Rectal smooth muscle tissue (tissue), 1 donor: ENCODE measurements around the gene SORBS2.
"Not testable (repeated sequence)": the region's sequence is repeated elsewhere in the genome, so short reads cannot be mapped to it uniquely, and the experiment has no call there.

Source experiments
- H3K27ac ChIP-seq: one replicate; pipeline ENCODE4 v1.7.0; 2013; ENCODE audit warnings: low read depth, low read length, inconsistent platforms
- H3K27me3 ChIP-seq: one replicate; pipeline ENCODE4 v1.7.0; 2013; ENCODE audit warnings: low read length; ENCODE audit not compliant: control insufficient read depth, insufficient read depth
- H3K36me3 ChIP-seq: one replicate; pipeline ENCODE4 v1.7.0; 2013; ENCODE audit warnings: low read length; ENCODE audit not compliant: control insufficient read depth, insufficient read depth
- H3K4me1 ChIP-seq: one replicate; pipeline ENCODE4 v1.7.0; 2013; ENCODE audit warnings: low read length; ENCODE audit not compliant: control insufficient read depth, insufficient read depth
- H3K4me3 ChIP-seq: one replicate; pipeline ENCODE4 v1.7.0; 2013; ENCODE audit warnings: low read length
- H3K9ac ChIP-seq: one replicate; pipeline ENCODE4 v1.7.0; 2013; ENCODE audit warnings: low read length

The SORBS2 gene

DNA sequence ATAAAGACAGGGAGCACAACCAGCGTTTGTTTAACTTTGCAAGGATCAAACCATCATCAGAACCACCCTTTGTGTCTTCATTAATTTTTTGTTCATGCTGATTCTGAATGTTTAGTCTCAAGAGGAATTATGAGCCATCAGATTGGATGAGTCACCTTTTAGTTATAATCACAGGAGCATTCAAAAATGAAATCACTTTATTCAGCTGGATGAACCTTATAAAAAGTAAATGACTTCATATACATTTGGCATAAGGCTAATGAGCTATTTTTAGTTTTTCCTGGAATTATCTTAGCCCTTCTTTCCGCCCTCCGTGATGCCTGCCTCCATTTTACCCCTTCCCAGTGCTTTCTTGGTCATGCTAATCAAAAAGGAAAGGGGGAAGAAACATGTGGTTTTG lies 103.6 kb downstream of the SORBS2 start:
- no peak overlapping the region for H3K9ac ChIP-seq
- no peaks in the 10 kb centered on the region for H3K36me3 ChIP-seq
- peak overlapping the region; percentile 78 for H3K27ac ChIP-seq
- H3K4me1 ChIP-seq = peaks cover 17% of the 10 kb centered on the region
- H3K27me3 ChIP-seq = no peaks in the 10 kb centered on the region
- no peak overlapping the region for H3K4me3 ChIP-seq

DNA sequence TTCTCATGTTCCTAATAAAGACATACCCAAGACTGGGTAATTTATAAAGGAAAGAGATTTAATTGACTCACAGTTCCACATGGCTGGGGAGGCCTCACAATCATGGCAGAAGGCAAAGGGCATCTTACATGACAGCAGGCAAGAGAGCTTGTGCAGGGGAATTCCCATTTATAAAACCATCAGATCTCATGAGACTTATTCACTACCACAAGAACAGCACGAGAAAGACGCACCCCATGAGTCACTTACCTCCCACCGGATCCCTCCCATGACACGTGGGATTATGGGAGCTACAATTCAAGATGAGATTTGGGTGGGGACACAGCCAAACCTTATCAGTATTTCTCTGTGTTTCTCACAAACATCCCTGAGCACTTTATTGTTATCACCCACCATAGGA lies 104.4 kb downstream of the SORBS2 start:
- H3K27ac ChIP-seq = peak overlapping the region; percentile 78
- H3K4me3 ChIP-seq, H3K36me3 ChIP-seq, H3K9ac ChIP-seq, H3K27me3 ChIP-seq: not testable (repeated sequence)
- H3K4me1 ChIP-seq = peaks cover 17% of the 10 kb centered on the region

GRCh38 chr4:185702147-185702663 lies 109.8 kb downstream of the SORBS2 start:
- no peak overlapping the region for H3K4me3 ChIP-seq
- H3K4me1 ChIP-seq = no peaks in the 10 kb centered on the region
- no peak overlapping the region for H3K27ac ChIP-seq
- no peaks in the 10 kb centered on the region for H3K27me3 ChIP-seq
- H3K36me3 ChIP-seq = no peaks in the 10 kb centered on the region
- H3K9ac ChIP-seq = no peak overlapping the region

DNA sequence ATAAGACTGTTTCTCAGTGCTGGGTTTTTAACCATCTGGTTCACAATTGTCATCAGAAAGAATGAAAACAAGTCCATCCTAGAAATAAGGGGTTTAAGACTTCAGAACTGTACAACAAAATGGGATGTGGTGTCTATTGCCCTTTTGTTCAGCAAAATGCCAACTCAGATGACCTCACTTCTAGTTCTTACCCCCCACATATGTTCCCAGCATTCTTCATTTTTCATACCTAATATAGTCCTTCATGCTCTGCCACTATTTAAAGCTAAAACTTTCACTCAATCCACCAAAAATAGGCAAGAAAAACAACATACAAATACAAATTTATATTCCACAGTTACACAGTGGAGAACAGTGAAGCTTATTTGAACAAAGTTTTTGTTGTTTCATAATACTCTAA lies 111.4 kb downstream of the SORBS2 start:
- Histone ChIP-seq H3K9ac (no peak overlapping the region), H3K4me3 (no peak overlapping the region), H3K4me1 (no peaks in the 10 kb centered on the region), H3K27ac (peak overlapping the region; percentile 75), H3K27me3 (no peaks in the 10 kb centered on the region), H3K36me3 (no peaks in the 10 kb centered on the region)

DNA sequence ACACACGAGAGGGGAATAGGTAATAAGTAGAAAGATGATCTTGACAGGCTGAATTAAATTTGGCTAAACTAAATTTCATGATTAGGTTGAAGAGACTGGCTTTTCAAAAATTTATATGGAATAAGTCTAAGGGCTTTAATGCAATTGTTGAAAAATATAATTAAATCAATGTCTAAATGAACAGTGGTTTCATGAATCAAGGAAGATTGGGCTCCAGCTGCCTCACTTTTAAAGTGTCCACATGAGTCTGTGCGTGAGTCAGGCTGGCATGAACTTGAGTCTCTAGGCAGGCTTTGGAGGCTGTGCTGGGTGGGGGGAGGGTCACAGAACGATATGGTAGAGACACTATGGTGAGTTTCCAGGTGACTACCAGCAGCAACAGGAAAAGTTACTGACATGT lies 111.9 kb downstream of the SORBS2 start:
- Histone ChIP-seq H3K36me3 (no peaks in the 10 kb centered on the region), H3K4me1 (peaks cover 5% of the 10 kb centered on the region), H3K9ac (no peak overlapping the region), H3K4me3 (no peak overlapping the region), H3K27ac (peak overlapping the region; percentile 75), H3K27me3 (no peaks in the 10 kb centered on the region)

DNA sequence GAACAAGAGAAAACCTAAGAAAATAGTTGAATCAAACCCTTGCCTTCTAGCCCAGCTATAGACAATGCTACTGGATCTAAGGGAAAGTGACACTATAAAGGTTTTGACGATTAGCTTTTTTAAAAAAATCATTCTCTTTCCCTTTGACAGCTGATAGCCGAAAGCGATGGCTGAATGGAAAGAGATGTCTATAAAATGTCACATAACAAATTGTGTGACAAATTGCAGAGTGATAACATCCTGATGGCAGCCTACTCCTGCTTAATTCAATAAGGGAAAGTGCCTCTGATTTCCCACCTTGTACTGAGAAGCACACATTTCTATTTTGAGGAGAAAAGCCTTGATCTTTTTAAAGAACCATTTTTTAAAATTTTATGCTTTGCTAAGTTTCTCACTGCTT lies 114.5 kb downstream of the SORBS2 start:
- no peak overlapping the region for H3K27ac ChIP-seq
- H3K4me3 ChIP-seq = no peak overlapping the region
- H3K36me3 ChIP-seq = no peaks in the 10 kb centered on the region
- H3K9ac ChIP-seq = no peak overlapping the region
- H3K4me1 ChIP-seq = peaks cover 8% of the 10 kb centered on the region
- H3K27me3 ChIP-seq = no peaks in the 10 kb centered on the region

DNA sequence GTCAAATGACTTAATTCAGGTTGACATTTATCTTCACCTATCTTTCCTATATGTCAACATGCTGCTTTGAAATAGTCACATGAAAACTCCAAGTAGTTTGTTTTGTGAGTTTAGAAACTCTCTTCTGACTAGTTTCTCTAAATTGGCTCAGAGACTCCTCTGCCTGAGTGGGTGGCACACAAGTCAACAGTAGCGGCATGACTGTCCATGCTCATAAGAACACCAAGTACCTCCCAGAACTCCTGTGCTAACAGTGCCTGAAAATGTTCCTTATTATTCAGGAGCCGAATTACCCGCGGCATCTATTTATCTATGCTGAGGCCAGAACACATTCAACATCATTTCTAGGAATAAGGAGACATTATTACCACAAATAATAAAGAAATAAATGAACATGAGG lies 116.3 kb downstream of the SORBS2 start:
- H3K27ac ChIP-seq = no peak overlapping the region
- H3K9ac ChIP-seq = no peak overlapping the region
- H3K4me1 ChIP-seq = peaks cover 8% of the 10 kb centered on the region
- H3K36me3 ChIP-seq = no peaks in the 10 kb centered on the region
- no peaks in the 10 kb centered on the region for H3K27me3 ChIP-seq
- no peak overlapping the region for H3K4me3 ChIP-seq

DNA sequence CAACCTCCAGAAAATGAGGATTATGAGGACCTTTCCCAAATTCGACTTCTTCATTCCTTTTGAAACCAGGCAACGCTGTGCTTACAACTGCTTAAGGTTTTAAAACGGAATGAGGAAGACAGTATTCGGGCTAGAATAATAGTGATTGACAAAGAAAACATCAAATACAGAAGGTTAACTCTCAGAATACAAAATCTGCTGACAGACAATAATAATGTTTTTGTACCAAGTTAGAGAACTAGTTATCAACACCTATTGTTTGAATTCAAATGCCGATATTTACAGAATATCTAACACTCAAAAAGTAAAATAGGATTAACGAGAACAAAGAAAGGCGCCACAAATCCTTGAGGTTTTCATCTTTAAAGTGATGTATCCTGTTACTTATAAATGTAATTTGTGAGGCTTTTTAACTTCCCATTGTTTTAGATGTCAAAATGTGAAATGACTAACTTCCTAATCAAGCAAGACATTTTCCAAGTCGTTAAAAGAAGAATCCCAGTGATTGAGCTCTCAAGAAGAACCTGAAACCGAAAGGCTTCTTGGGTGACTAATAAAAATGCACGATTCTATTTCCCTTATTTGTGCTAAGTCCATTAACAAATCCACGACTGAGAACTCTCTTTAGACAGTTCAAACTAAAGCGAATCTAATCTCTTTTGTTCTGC lies 118.3 kb downstream of the SORBS2 start:
- H3K4me1 ChIP-seq = peaks cover 8% of the 10 kb centered on the region
- no peak overlapping the region for H3K9ac ChIP-seq
- H3K27me3 ChIP-seq = no peaks in the 10 kb centered on the region
- H3K27ac ChIP-seq = no peak overlapping the region
- no peaks in the 10 kb centered on the region for H3K36me3 ChIP-seq
- no peak overlapping the region for H3K4me3 ChIP-seq

GRCh38 chr4:185689407-185689806 lies 122.6 kb downstream of the SORBS2 start:
- Histone ChIP-seq H3K4me3 (no peak overlapping the region), H3K4me1 (peaks cover 3% of the 10 kb centered on the region), H3K27me3 (no peaks in the 10 kb centered on the region), H3K36me3 (no peaks in the 10 kb centered on the region), H3K9ac (no peak overlapping the region), H3K27ac (no peak overlapping the region)

GRCh38 chr4:185685804-185686203 lies 126.2 kb downstream of the SORBS2 start:
- Histone ChIP-seq H3K27ac (peak overlapping the region; percentile 50), H3K36me3 (no peaks in the 10 kb centered on the region), H3K4me1 (peaks cover 3% of the 10 kb centered on the region), H3K27me3 (no peaks in the 10 kb centered on the region), H3K4me3 (no peak overlapping the region), H3K9ac (no peak overlapping the region)

GRCh38 chr4:185683896-185684295 lies 128.1 kb downstream of the SORBS2 start:
- Histone ChIP-seq H3K4me1 (peaks cover 3% of the 10 kb centered on the region), H3K27me3 (no peaks in the 10 kb centered on the region), H3K36me3 (no peaks in the 10 kb centered on the region), H3K27ac (no peak overlapping the region), H3K9ac (no peak overlapping the region), H3K4me3 (no peak overlapping the region)

- H3K27me3 ChIP-seq = no peaks in the 10 kb centered on the region
Measured at GRCh38 chr4:185683222-185683621, 128.8 kb downstream of the SORBS2 start.

GRCh38 chr4:185682236-185682635 lies 129.8 kb downstream of the SORBS2 start:
- Histone ChIP-seq H3K36me3 (no peaks in the 10 kb centered on the region), H3K4me3 (no peak overlapping the region), H3K9ac (no peak overlapping the region), H3K27ac (no peak overlapping the region), H3K4me1 (peaks cover 3% of the 10 kb centered on the region), H3K27me3 (no peaks in the 10 kb centered on the region)

More at GRCh38 chr4:185683222-185683621, 128.8 kb downstream of the SORBS2 start:
- no peak overlapping the region for H3K4me3 ChIP-seq
- H3K4me1 ChIP-seq = peaks cover 3% of the 10 kb centered on the region
- H3K27ac ChIP-seq = no peak overlapping the region
- no peaks in the 10 kb centered on the region for H3K36me3 ChIP-seq
- H3K9ac ChIP-seq = no peak overlapping the region
